ENCODE data around the gene ODAM. TPM values are rescaled to one million over a fixed set of nuclear protein-coding genes. Genes with fewer than 3 reads are reported as not detected.
"Not testable (repeated sequence)": the region's sequence is repeated elsewhere in the genome, so short reads cannot be mapped to it uniquely, and the experiment has no call there.

The ODAM gene
- total RNA-seq, 1 donor from 2014 or later = not detected

- Histone ChIP-seq H3K9me3 (ENCODE audit: low read depth) (no peaks in the 10 kb centered on the region), H2AFZ (replicated peaks) (no peak overlapping the region), H3K4me2 (no peak overlapping the region), H3K27me3 (no peaks in the 10 kb centered on the region), H3K79me2 (ENCODE audit: low read depth) (no peaks in the 10 kb centered on the region), H3K4me1 (no peaks in the 10 kb centered on the region), H3F3A (ENCODE audit: low read depth) (no peaks in the 10 kb centered on the region), H3K4me3 (no peak overlapping the region), H3K9ac (no peak overlapping the region), H3K36me3 (no peaks in the 10 kb centered on the region), H4K20me1 (ENCODE audit: low read depth) (no peaks in the 10 kb centered on the region), H3K27ac (no peak overlapping the region)
- Mint-ChIP-seq H3K4me3 (no peak overlapping the region), H3K9me3 (no peaks in the 10 kb centered on the region), H3K36me3 (no peaks in the 10 kb centered on the region), H3K27ac (no peak overlapping the region), H3K4me1 (peaks cover 3% of the 10 kb centered on the region), H3K27me3 (ENCODE audit: insufficient read depth, low read depth) (no peaks in the 10 kb centered on the region)
- no peak for DNase-seq (ENCODE audit: low spot score)
- no peak for TF ChIP-seq EZH2phosphoT487 (IDR thresholded peaks at IDR 0.05)
- TF ChIP-seq EZH2 (IDR thresholded peaks at IDR 0.05) = no peak
- no peak for TF ChIP-seq CTCF (IDR thresholded peaks at IDR 0.05)
These were observed 1.3 kb downstream of the ODAM start for GRCh38 chr4:70196857-70197256.

GRCh38 chr4:70197842-70198241 is 2.3 kb downstream of the ODAM start:
- H3K36me3 Mint-ChIP-seq = no peaks in the 10 kb centered on the region
- no peaks in the 10 kb centered on the region for H3F3A ChIP-seq (ENCODE audit: low read depth)
- peak overlapping the region; percentile 34 for H2AFZ ChIP-seq (replicated peaks)
- H3K79me2 ChIP-seq (ENCODE audit: low read depth) = no peaks in the 10 kb centered on the region
- no peak overlapping the region for H3K4me3 ChIP-seq
- no peaks in the 10 kb centered on the region for H3K27me3 ChIP-seq
- no peaks in the 10 kb centered on the region for H3K9me3 ChIP-seq (ENCODE audit: low read depth)
- no peak overlapping the region for H3K27ac Mint-ChIP-seq
- no peaks in the 10 kb centered on the region for H3K9me3 Mint-ChIP-seq
- H3K4me2 ChIP-seq = no peak overlapping the region
- H3K4me3 Mint-ChIP-seq = no peak overlapping the region
- no peak overlapping the region for H3K27ac ChIP-seq
- no peaks in the 10 kb centered on the region for H3K36me3 ChIP-seq
- DNase-seq (ENCODE audit: low spot score) = peak; percentile 30
- TF ChIP-seq CTCF (IDR thresholded peaks at IDR 0.05) (no peak), EZH2 (IDR thresholded peaks at IDR 0.05) (no peak), EZH2phosphoT487 (IDR thresholded peaks at IDR 0.05) (no peak)
- H3K9ac ChIP-seq = no peak overlapping the region
- H3K4me1 ChIP-seq = no peaks in the 10 kb centered on the region
- peaks cover 3% of the 10 kb centered on the region for H3K4me1 Mint-ChIP-seq
- no peaks in the 10 kb centered on the region for H4K20me1 ChIP-seq (ENCODE audit: low read depth)
- H3K27me3 Mint-ChIP-seq (ENCODE audit: insufficient read depth, low read depth) = no peaks in the 10 kb centered on the region

- Mint-ChIP-seq H3K36me3 (no peaks in the 10 kb centered on the region), H3K27me3 (ENCODE audit: insufficient read depth, low read depth) (no peaks in the 10 kb centered on the region), H3K27ac (no peak overlapping the region), H3K4me1 (no peaks in the 10 kb centered on the region), H3K4me3 (no peak overlapping the region), H3K9me3 (peaks cover 3% of the 10 kb centered on the region)
- Histone ChIP-seq H3K27ac (no peak overlapping the region), H4K20me1 (ENCODE audit: low read depth) (no peaks in the 10 kb centered on the region), H3K4me2 (no peak overlapping the region), H3F3A (ENCODE audit: low read depth) (no peaks in the 10 kb centered on the region), H3K9me3 (ENCODE audit: low read depth) (no peaks in the 10 kb centered on the region), H3K27me3 (no peaks in the 10 kb centered on the region), H3K4me1 (no peaks in the 10 kb centered on the region), H3K79me2 (ENCODE audit: low read depth) (no peaks in the 10 kb centered on the region), H3K36me3 (no peaks in the 10 kb centered on the region), H3K9ac (no peak overlapping the region), H3K4me3 (no peak overlapping the region), H2AFZ (replicated peaks) (no peak overlapping the region)
- no peak for DNase-seq (ENCODE audit: low spot score)
- TF ChIP-seq EZH2phosphoT487 (IDR thresholded peaks at IDR 0.05) = no peak
- TF ChIP-seq CTCF (IDR thresholded peaks at IDR 0.05) = no peak
- no peak for TF ChIP-seq EZH2 (IDR thresholded peaks at IDR 0.05)
These were observed 8.1 kb downstream of the ODAM start for GRCh38 chr4:70203601-70204000.

GRCh38 chr4:70212752-70213151 is 17.2 kb downstream of the ODAM start:
- H3K9ac ChIP-seq; H2AFZ ChIP-seq (replicated peaks); H3K27ac Mint-ChIP-seq; H3F3A ChIP-seq (ENCODE audit: low read depth); H3K79me2 ChIP-seq (ENCODE audit: low read depth); H3K4me1 Mint-ChIP-seq; H3K27ac ChIP-seq; H4K20me1 ChIP-seq (ENCODE audit: low read depth); H3K27me3 ChIP-seq; H3K9me3 ChIP-seq (ENCODE audit: low read depth); H3K4me2 ChIP-seq; H3K36me3 Mint-ChIP-seq; DNase-seq (ENCODE audit: low spot score); H3K27me3 Mint-ChIP-seq (ENCODE audit: insufficient read depth, low read depth); H3K4me3 ChIP-seq; H3K9me3 Mint-ChIP-seq; H3K4me3 Mint-ChIP-seq; H3K4me1 ChIP-seq; H3K36me3 ChIP-seq: not testable (repeated sequence)

GRCh38 chr4:70216109-70216508 is 20.6 kb downstream of the ODAM start:
- not testable (repeated sequence) for H3K79me2 ChIP-seq (ENCODE audit: low read depth); H3F3A ChIP-seq (ENCODE audit: low read depth); H3K27ac Mint-ChIP-seq; H3K27me3 Mint-ChIP-seq (ENCODE audit: insufficient read depth, low read depth); H2AFZ ChIP-seq (replicated peaks); H3K9ac ChIP-seq; DNase-seq (ENCODE audit: low spot score); H3K27me3 ChIP-seq; H3K4me3 Mint-ChIP-seq; H3K4me3 ChIP-seq; H4K20me1 ChIP-seq (ENCODE audit: low read depth); H3K36me3 ChIP-seq; H3K9me3 ChIP-seq (ENCODE audit: low read depth); H3K9me3 Mint-ChIP-seq; H3K36me3 Mint-ChIP-seq; H3K27ac ChIP-seq; H3K4me1 Mint-ChIP-seq; H3K4me2 ChIP-seq; H3K4me1 ChIP-seq

- H3K9me3 Mint-ChIP-seq; H3F3A ChIP-seq (ENCODE audit: low read depth); H3K4me3 ChIP-seq; H3K36me3 ChIP-seq; H3K36me3 Mint-ChIP-seq; H3K4me1 ChIP-seq; H3K9ac ChIP-seq; H4K20me1 ChIP-seq (ENCODE audit: low read depth); H3K4me3 Mint-ChIP-seq; H3K79me2 ChIP-seq (ENCODE audit: low read depth); H3K4me1 Mint-ChIP-seq; H3K27ac Mint-ChIP-seq; H3K27me3 Mint-ChIP-seq (ENCODE audit: insufficient read depth, low read depth); DNase-seq (ENCODE audit: low spot score); H2AFZ ChIP-seq (replicated peaks); H3K4me2 ChIP-seq; H3K27me3 ChIP-seq; H3K9me3 ChIP-seq (ENCODE audit: low read depth); H3K27ac ChIP-seq: not testable (repeated sequence)
These were observed 21.0 kb downstream of the ODAM start for GRCh38 chr4:70216550-70216949.
